ENCODE results near the gene XIRP1. TPM values are rescaled to one million over a fixed set of nuclear protein-coding genes. Genes with fewer than 3 reads are reported as not detected.
A peak's percentile ranks its signal among the peaks of the same experiment; 100 is the strongest.

The XIRP1 gene
- total and polyA plus RNA-seq, 5 donors from 2014 or later, result not detected

GRCh38 chr3:39208463-39209055, 16.2 kb upstream of the XIRP1 start:
- H3K9me3 ChIP-seq (ENCODE audit: control insufficient read depth in 2 of 2, low read length in 2 of 2), result no peaks in the 10 kb centered on the region
- H3K27me3 Mint-ChIP-seq, result peaks cover 3% of the 10 kb centered on the region
- peaks cover 10% of the 10 kb centered on the region for H3K4me1 ChIP-seq (ENCODE audit: control insufficient read depth, insufficient read depth, low read length, poor library complexity, severe bottlenecking)
- H3K27ac ChIP-seq (ENCODE audit: insufficient read depth, low read length, poor library complexity, severe bottlenecking), result no peak overlapping the region
- DNase-seq (peak in 2 of 3 donors; percentile 12 to 47), ATAC-seq (ENCODE audit: low read depth in 2 of 2) (no peak)
- peaks cover 0 to 1% (median 0%) of the 10 kb centered on the region in 7 donors for H3K9me3 Mint-ChIP-seq
- H3K27ac Mint-ChIP-seq, result no peak overlapping the region
- H3K27me3 ChIP-seq (ENCODE audit: control insufficient read depth, insufficient read depth, low read length), result no peaks in the 10 kb centered on the region
- H3K4me1 Mint-ChIP-seq, result peaks cover 4 to 17% (median 12%) of the 10 kb centered on the region in 4 donors
- no peak overlapping the region for H3K4me3 ChIP-seq (ENCODE audit: low read depth, low read length)
- H3K36me3 ChIP-seq (ENCODE audit: control insufficient read depth, insufficient read depth, low read length), result no peaks in the 10 kb centered on the region
- H3K4me3 Mint-ChIP-seq, result peak overlapping the region in 1 of 4 donors; percentile 45
- H3K36me3 Mint-ChIP-seq, result no peaks in the 10 kb centered on the region

- Histone ChIP-seq H3K27ac (ENCODE audit: insufficient read depth, low read length, poor library complexity, severe bottlenecking) (no peak overlapping the region), H3K27me3 (ENCODE audit: control insufficient read depth, insufficient read depth, low read length) (no peaks in the 10 kb centered on the region), H3K4me1 (ENCODE audit: control insufficient read depth, insufficient read depth, low read length, poor library complexity, severe bottlenecking) (peaks cover 10% of the 10 kb centered on the region), H3K9me3 (ENCODE audit: control insufficient read depth in 2 of 2, low read length in 2 of 2) (no peaks in the 10 kb centered on the region), H3K4me3 (ENCODE audit: low read depth, low read length) (no peak overlapping the region), H3K36me3 (ENCODE audit: control insufficient read depth, insufficient read depth, low read length) (no peaks in the 10 kb centered on the region)
- Mint-ChIP-seq H3K27me3 (peaks cover 12% of the 10 kb centered on the region), H3K27ac (peak overlapping the region in 1 of 3 donors; percentile 88), H3K36me3 (no peaks in the 10 kb centered on the region), H3K4me3 (no peak overlapping the region), H3K9me3 (peaks cover 0 to 3% (median 0%) of the 10 kb centered on the region in 7 donors), H3K4me1 (peaks cover 4 to 17% (median 12%) of the 10 kb centered on the region in 4 donors)
- no peak for DNase-seq
- ATAC-seq (ENCODE audit: low read depth in 2 of 2), result no peak
Measured at GRCh38 chr3:39207361-39208186, 15.2 kb upstream of the XIRP1 start.

- ATAC-seq (ENCODE audit: low read depth in 2 of 2) (no peak), DNase-seq (no peak)
- no peak overlapping the region for H3K27ac ChIP-seq (ENCODE audit: insufficient read depth, low read length, poor library complexity, severe bottlenecking)
- Mint-ChIP-seq H3K9me3 (peaks cover 0 to 3% (median 0%) of the 10 kb centered on the region in 7 donors), H3K27ac (no peak overlapping the region), H3K27me3 (peaks cover 17% of the 10 kb centered on the region), H3K4me1 (peaks cover 4 to 17% (median 12%) of the 10 kb centered on the region in 4 donors), H3K36me3 (no peaks in the 10 kb centered on the region), H3K4me3 (no peak overlapping the region)
- no peaks in the 10 kb centered on the region for H3K27me3 ChIP-seq (ENCODE audit: control insufficient read depth, insufficient read depth, low read length)
- no peaks in the 10 kb centered on the region for H3K9me3 ChIP-seq (ENCODE audit: control insufficient read depth in 2 of 2, low read length in 2 of 2)
- H3K36me3 ChIP-seq (ENCODE audit: control insufficient read depth, insufficient read depth, low read length), result no peaks in the 10 kb centered on the region
- no peak overlapping the region for H3K4me3 ChIP-seq (ENCODE audit: low read depth, low read length)
- peaks cover 10% of the 10 kb centered on the region for H3K4me1 ChIP-seq (ENCODE audit: control insufficient read depth, insufficient read depth, low read length, poor library complexity, severe bottlenecking)
Measured at GRCh38 chr3:39205919-39206516, 13.6 kb upstream of the XIRP1 start.

- H3K27me3 Mint-ChIP-seq, result peaks cover 17% of the 10 kb centered on the region
- H3K36me3 ChIP-seq (ENCODE audit: control insufficient read depth, insufficient read depth, low read length), result no peaks in the 10 kb centered on the region
- H3K27ac ChIP-seq (ENCODE audit: insufficient read depth, low read length, poor library complexity, severe bottlenecking), result no peak overlapping the region
- no peak overlapping the region for H3K4me3 Mint-ChIP-seq
- no peaks in the 10 kb centered on the region for H3K27me3 ChIP-seq (ENCODE audit: control insufficient read depth, insufficient read depth, low read length)
- H3K36me3 Mint-ChIP-seq, result no peaks in the 10 kb centered on the region
- H3K9me3 Mint-ChIP-seq, result peaks cover 0 to 4% (median 0%) of the 10 kb centered on the region in 7 donors
- DNase-seq (no peak), ATAC-seq (ENCODE audit: low read depth in 2 of 2) (no peak)
- H3K27ac Mint-ChIP-seq, result no peak overlapping the region
- H3K9me3 ChIP-seq (ENCODE audit: control insufficient read depth in 2 of 2, low read length in 2 of 2), result no peaks in the 10 kb centered on the region
- peaks cover 2 to 13% (median 9%) of the 10 kb centered on the region in 4 donors for H3K4me1 Mint-ChIP-seq
- no peak overlapping the region for H3K4me3 ChIP-seq (ENCODE audit: low read depth, low read length)
- H3K4me1 ChIP-seq (ENCODE audit: control insufficient read depth, insufficient read depth, low read length, poor library complexity, severe bottlenecking), result peaks cover 10% of the 10 kb centered on the region
Measured at GRCh38 chr3:39205131-39205530, 12.7 kb upstream of the XIRP1 start.

- H3K9me3 ChIP-seq (ENCODE audit: control insufficient read depth in 2 of 2, low read length in 2 of 2), result no peaks in the 10 kb centered on the region
- peaks cover 3% of the 10 kb centered on the region for H3K4me1 ChIP-seq (ENCODE audit: control insufficient read depth, insufficient read depth, low read length, poor library complexity, severe bottlenecking)
- H3K36me3 ChIP-seq (ENCODE audit: control insufficient read depth, insufficient read depth, low read length), result no peaks in the 10 kb centered on the region
- Mint-ChIP-seq H3K4me3 (no peak overlapping the region), H3K36me3 (no peaks in the 10 kb centered on the region), H3K4me1 (peaks cover 0 to 8% (median 6%) of the 10 kb centered on the region in 4 donors), H3K27ac (no peak overlapping the region), H3K27me3 (peaks cover 19% of the 10 kb centered on the region), H3K9me3 (peaks cover 0 to 4% (median 0%) of the 10 kb centered on the region in 7 donors)
- no peak overlapping the region for H3K4me3 ChIP-seq (ENCODE audit: low read depth, low read length)
- no peak overlapping the region for H3K27ac ChIP-seq (ENCODE audit: insufficient read depth, low read length, poor library complexity, severe bottlenecking)
- ATAC-seq (ENCODE audit: low read depth in 2 of 2) (no peak), DNase-seq (no peak)
- no peaks in the 10 kb centered on the region for H3K27me3 ChIP-seq (ENCODE audit: control insufficient read depth, insufficient read depth, low read length)
Measured at GRCh38 chr3:39203860-39204259, 11.5 kb upstream of the XIRP1 start.

GRCh38 chr3:39203402-39203801, 11.0 kb upstream of the XIRP1 start:
- Histone ChIP-seq H3K4me3 (ENCODE audit: low read depth, low read length) (no peak overlapping the region), H3K36me3 (ENCODE audit: control insufficient read depth, insufficient read depth, low read length) (no peaks in the 10 kb centered on the region), H3K4me1 (ENCODE audit: control insufficient read depth, insufficient read depth, low read length, poor library complexity, severe bottlenecking) (peaks cover under 1% of the 10 kb centered on the region), H3K27ac (ENCODE audit: insufficient read depth, low read length, poor library complexity, severe bottlenecking) (no peak overlapping the region), H3K27me3 (ENCODE audit: control insufficient read depth, insufficient read depth, low read length) (peaks cover 3% of the 10 kb centered on the region), H3K9me3 (ENCODE audit: control insufficient read depth in 2 of 2, low read length in 2 of 2) (no peaks in the 10 kb centered on the region)
- Mint-ChIP-seq H3K27me3 (peaks cover 23% of the 10 kb centered on the region), H3K27ac (peak overlapping the region in 1 of 3 donors; percentile 2), H3K4me1 (peaks cover 0 to 5% (median 3%) of the 10 kb centered on the region in 4 donors), H3K4me3 (no peak overlapping the region), H3K36me3 (no peaks in the 10 kb centered on the region), H3K9me3 (peaks cover 0 to 4% (median 0%) of the 10 kb centered on the region in 7 donors)
- ATAC-seq (ENCODE audit: low read depth in 2 of 2), result no peak
- no peak for DNase-seq

GRCh38 chr3:39202094-39202493, 9.7 kb upstream of the XIRP1 start:
- ATAC-seq (ENCODE audit: low read depth in 2 of 2), result no peak
- no peak overlapping the region for H3K4me3 ChIP-seq (ENCODE audit: low read depth, low read length)

More at GRCh38 chr3:39202094-39202493, 9.7 kb upstream of the XIRP1 start:
- no peaks in the 10 kb centered on the region for H3K36me3 Mint-ChIP-seq
- peaks cover 23% of the 10 kb centered on the region for H3K27me3 Mint-ChIP-seq
- H3K36me3 ChIP-seq (ENCODE audit: control insufficient read depth, insufficient read depth, low read length), result no peaks in the 10 kb centered on the region
- H3K9me3 ChIP-seq (ENCODE audit: control insufficient read depth in 2 of 2, low read length in 2 of 2), result no peaks in the 10 kb centered on the region
- peaks cover 0 to 5% (median 0%) of the 10 kb centered on the region in 4 donors for H3K4me1 Mint-ChIP-seq
- peaks cover 0 to 4% (median 0%) of the 10 kb centered on the region in 7 donors for H3K9me3 Mint-ChIP-seq
- no peak overlapping the region for H3K4me3 Mint-ChIP-seq
- no peak overlapping the region for H3K27ac ChIP-seq (ENCODE audit: insufficient read depth, low read length, poor library complexity, severe bottlenecking)
- H3K4me1 ChIP-seq (ENCODE audit: control insufficient read depth, insufficient read depth, low read length, poor library complexity, severe bottlenecking), result no peaks in the 10 kb centered on the region
- no peak overlapping the region for H3K27ac Mint-ChIP-seq
- DNase-seq, result no peak
- H3K27me3 ChIP-seq (ENCODE audit: control insufficient read depth, insufficient read depth, low read length), result peaks cover 3% of the 10 kb centered on the region

Measured in CD4-positive, CD25-positive, alpha-beta regulatory T cell (primary cell).